ENCODE results near the gene SFT2D1.

DNA sequence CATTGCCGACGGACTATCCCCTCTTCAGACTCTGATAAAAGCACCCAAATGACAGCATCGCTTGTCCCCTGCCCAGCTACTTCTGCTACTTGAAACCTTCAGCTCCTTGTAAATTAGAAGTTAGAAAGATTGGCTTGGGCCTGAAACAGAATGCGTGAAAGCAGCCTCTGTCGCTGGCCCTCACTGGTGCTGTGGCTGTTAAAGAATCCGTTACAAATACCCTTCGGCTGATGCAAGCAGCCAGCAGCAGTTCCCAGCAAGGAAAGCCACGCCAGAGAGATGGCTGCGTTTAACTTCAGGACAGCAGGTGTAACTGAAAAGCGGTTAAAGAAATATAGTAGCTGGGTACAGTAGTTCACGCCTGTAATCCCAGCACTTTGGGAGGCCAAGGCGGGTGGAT is 31.7 kb downstream of the SFT2D1 start:
- TF ChIP-seq POLR2A (IDR thresholded peaks at IDR 0.05), result no peak
- TF ChIP-seq, protein P1, sequence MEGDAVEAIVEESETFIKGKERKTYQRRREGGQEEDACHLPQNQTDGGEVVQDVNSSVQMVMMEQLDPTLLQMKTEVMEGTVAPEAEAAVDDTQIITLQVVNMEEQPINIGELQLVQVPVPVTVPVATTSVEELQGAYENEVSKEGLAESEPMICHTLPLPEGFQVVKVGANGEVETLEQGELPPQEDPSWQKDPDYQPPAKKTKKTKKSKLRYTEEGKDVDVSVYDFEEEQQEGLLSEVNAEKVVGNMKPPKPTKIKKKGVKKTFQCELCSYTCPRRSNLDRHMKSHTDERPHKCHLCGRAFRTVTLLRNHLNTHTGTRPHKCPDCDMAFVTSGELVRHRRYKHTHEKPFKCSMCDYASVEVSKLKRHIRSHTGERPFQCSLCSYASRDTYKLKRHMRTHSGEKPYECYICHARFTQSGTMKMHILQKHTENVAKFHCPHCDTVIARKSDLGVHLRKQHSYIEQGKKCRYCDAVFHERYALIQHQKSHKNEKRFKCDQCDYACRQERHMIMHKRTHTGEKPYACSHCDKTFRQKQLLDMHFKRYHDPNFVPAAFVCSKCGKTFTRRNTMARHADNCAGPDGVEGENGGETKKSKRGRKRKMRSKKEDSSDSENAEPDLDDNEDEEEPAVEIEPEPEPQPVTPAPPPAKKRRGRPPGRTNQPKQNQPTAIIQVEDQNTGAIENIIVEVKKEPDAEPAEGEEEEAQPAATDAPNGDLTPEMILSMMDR (IDR thresholded peaks at IDR 0.05), result no peak

Measured in Peyer's patch (tissue), 4 donors.